ENCODE data around the gene ABAT.

The ABAT gene

GRCh38 chr16:8683640-8684039, 9.2 kb downstream of the ABAT start:
- POLR2A ChIA-PET, result no interaction called here
- DNase-seq (ENCODE audit: extremely low spot score), result no peak
- CTCF ChIA-PET, result no interaction called here
- TF ChIP-seq FOXK2 (IDR thresholded peaks at IDR 0.05), result no peak
- no peak for TF ChIP-seq BHLHE40 (IDR thresholded peaks at IDR 0.05; ENCODE audit: borderline replicate concordance)
- no peak for TF ChIP-seq SP1 (IDR thresholded peaks at IDR 0.05)

- CTCF ChIA-PET, result no interaction called here
- TF ChIP-seq SUZ12 (IDR thresholded peaks at IDR 0.05) (no peak), CTBP1 (IDR thresholded peaks at IDR 0.05; ENCODE audit: borderline replicate concordance) (no peak), FOXK2 (IDR thresholded peaks at IDR 0.05) (no peak), TARDBP (IDR thresholded peaks at IDR 0.05) (no peak)
- no peak for DNase-seq (ENCODE audit: extremely low spot score)
- POLR2A ChIA-PET, result no interaction called here
Observed at GRCh38 chr16:8685617-8686016, 11.2 kb downstream of the ABAT start.

- POLR2A ChIA-PET, result no interaction called here
- DNase-seq (ENCODE audit: extremely low spot score), result no peak
- TF ChIP-seq PKNOX1 (IDR thresholded peaks at IDR 0.05) (no peak), FOXA1 (IDR thresholded peaks at IDR 0.05) (no peak), ZNF384 (IDR thresholded peaks at IDR 0.05) (no peak)
- CTCF ChIA-PET, result no interaction called here
Observed at GRCh38 chr16:8686031-8686621, 11.7 kb downstream of the ABAT start.

GRCh38 chr16:8686879-8687278, 12.5 kb downstream of the ABAT start:
- ChIA-PET CTCF (no interaction called here), POLR2A (no interaction called here)
- no peak for DNase-seq (ENCODE audit: extremely low spot score)
- TF ChIP-seq SUZ12 (IDR thresholded peaks at IDR 0.05) (no peak), FOXM1 (IDR thresholded peaks at IDR 0.05; ENCODE audit: borderline replicate concordance) (no peak), ELF4 (IDR thresholded peaks at IDR 0.05) (no peak), NFRKB (IDR thresholded peaks at IDR 0.05) (no peak), HDGF (IDR thresholded peaks at IDR 0.05; ENCODE audit: borderline replicate concordance) (no peak), FOXK2 (IDR thresholded peaks at IDR 0.05) (no peak), SP1 (IDR thresholded peaks at IDR 0.05) (no peak)

GRCh38 chr16:8689686-8690085, 15.3 kb downstream of the ABAT start:
- ChIA-PET POLR2A (no interaction called here), CTCF (no interaction called here)
- TF ChIP-seq CTBP1 (IDR thresholded peaks at IDR 0.05; ENCODE audit: borderline replicate concordance) (no peak), SP1 (IDR thresholded peaks at IDR 0.05) (no peak), ELF4 (IDR thresholded peaks at IDR 0.05) (no peak), ZNF384 (IDR thresholded peaks at IDR 0.05) (no peak), SUZ12 (IDR thresholded peaks at IDR 0.05) (no peak), NFRKB (IDR thresholded peaks at IDR 0.05) (no peak), HDGF (IDR thresholded peaks at IDR 0.05; ENCODE audit: borderline replicate concordance) (no peak), ARNT (IDR thresholded peaks at IDR 0.05) (no peak), FOXA1 (IDR thresholded peaks at IDR 0.05) (no peak), L3MBTL2 (conservative IDR thresholded peaks at IDR 0.05) (no peak), FOXM1 (IDR thresholded peaks at IDR 0.05; ENCODE audit: borderline replicate concordance) (no peak), FOXK2 (IDR thresholded peaks at IDR 0.05) (no peak), PKNOX1 (IDR thresholded peaks at IDR 0.05) (no peak), BHLHE40 (IDR thresholded peaks at IDR 0.05; ENCODE audit: borderline replicate concordance) (no peak), LEF1 (IDR thresholded peaks at IDR 0.05; ENCODE audit: borderline replicate concordance) (no peak), TARDBP (IDR thresholded peaks at IDR 0.05) (no peak)
- DNase-seq (ENCODE audit: extremely low spot score), result no peak

- CTCF ChIA-PET, result no interaction called here
Observed at GRCh38 chr16:8691728-8692127, 17.3 kb downstream of the ABAT start.

GRCh38 chr16:8694795-8695728, 20.6 kb downstream of the ABAT start:
- ChIA-PET POLR2A (no interaction called here), CTCF (no interaction called here)
- TF ChIP-seq FOXM1 (IDR thresholded peaks at IDR 0.05; ENCODE audit: borderline replicate concordance) (no peak), BHLHE40 (IDR thresholded peaks at IDR 0.05; ENCODE audit: borderline replicate concordance) (no peak), SP1 (IDR thresholded peaks at IDR 0.05) (no peak), L3MBTL2 (conservative IDR thresholded peaks at IDR 0.05) (no peak), PKNOX1 (IDR thresholded peaks at IDR 0.05) (no peak), FOXA1 (IDR thresholded peaks at IDR 0.05) (no peak), HDGF (IDR thresholded peaks at IDR 0.05; ENCODE audit: borderline replicate concordance) (no peak), CTBP1 (IDR thresholded peaks at IDR 0.05; ENCODE audit: borderline replicate concordance) (no peak)
- no peak for DNase-seq (ENCODE audit: extremely low spot score)

More at GRCh38 chr16:8691728-8692127, 17.3 kb downstream of the ABAT start:
- POLR2A ChIA-PET, result no interaction called here
- no peak for DNase-seq (ENCODE audit: extremely low spot score)
- no peak for TF ChIP-seq ARNT (IDR thresholded peaks at IDR 0.05)

All from HEK293T (cell line).